CD4-positive, alpha-beta memory T cell (primary cell): ENCODE results near the gene ZNF101. TPM values are rescaled to one million over a fixed set of nuclear protein-coding genes. Genes with fewer than 3 reads are reported as not detected.

Experiments used
- CTCF ChIA-PET: fragments of 350-600 bp; sonication (Branson Sonifier 250); formaldehyde crosslinking; loops from one replicate; lab custom pipeline; 2021; ENCODE audit warnings: inconsistent platforms; ENCODE audit not compliant: partially characterized antibody; lab: Charles Lee
- POLR2A ChIA-PET: fragments of 350-600 bp; sonication (Branson Sonifier 250); formaldehyde crosslinking; loops from one replicate; lab custom pipeline; 2021; ENCODE audit not compliant: partially characterized antibody; lab: Charles Lee
- DNase-seq, 5 donors: peaks; one replicate each; pipeline versions ENCODE4 v3.0.0 to v3.0.0-alpha.2; 2020 to 2022; ENCODE audit warnings: mixed read lengths in 1 of 5
- H3K27ac ChIP-seq: one replicate; pipeline ENCODE4 v1.7.0; 2013; ENCODE audit warnings: low read depth, low read length
- H3K27me3 ChIP-seq: 2 replicates; pipeline ENCODE4 v1.7.0; 2013; ENCODE audit warnings: mild to moderate bottlenecking, low read length, moderate library complexity; ENCODE audit not compliant: insufficient read depth
- H3K36me3 ChIP-seq: 2 replicates; pipeline ENCODE4 v1.7.0; 2013; ENCODE audit warnings: mild to moderate bottlenecking, low read length, moderate library complexity; ENCODE audit not compliant: insufficient read depth
- H3K4me1 ChIP-seq: 2 replicates; pipeline ENCODE4 v1.7.0; 2013; ENCODE audit warnings: mild to moderate bottlenecking, low read length, moderate library complexity; ENCODE audit not compliant: insufficient read depth
- H3K4me3 ChIP-seq, 2 donors: one replicate each; pipeline ENCODE4 v1.7.0; 2013; ENCODE audit warnings: low read length in 2 of 2, mild to moderate bottlenecking in 1 of 2
- H3K9me3 ChIP-seq, 2 donors: one replicate each; pipeline ENCODE4 v1.7.0; 2013; ENCODE audit warnings: low read length in 2 of 2, control low read depth in 1 of 2; ENCODE audit not compliant: control insufficient read depth in 1 of 2
- H3K27ac Mint-ChIP-seq, 7 donors: one replicate each; pipeline ENCODE4 v1.8.0; 2020 to 2021; ENCODE audit warnings: mixed read lengths in 7 of 7, mild to moderate bottlenecking in 6 of 7, inconsistent platforms in 3 of 7, moderate library complexity in 3 of 7
- H3K27me3 Mint-ChIP-seq, 2 donors: one replicate each; pipeline ENCODE4 v1.8.0; 2020 to 2021; ENCODE audit warnings: mixed read lengths in 2 of 2
- H3K36me3 Mint-ChIP-seq, 2 donors: one replicate each; pipeline ENCODE4 v1.8.0; 2020 to 2021; ENCODE audit warnings: mixed read lengths in 2 of 2, inconsistent platforms in 1 of 2, mild to moderate bottlenecking in 1 of 2
- H3K4me1 Mint-ChIP-seq, 4 donors: one replicate each; pipeline ENCODE4 v1.8.0; 2020 to 2021; ENCODE audit warnings: mixed read lengths in 4 of 4, mild to moderate bottlenecking in 1 of 4
- H3K4me3 Mint-ChIP-seq, 8 donors: one replicate each; pipeline ENCODE4 v1.8.0; 2020 to 2021; ENCODE audit warnings: mixed read lengths in 8 of 8, mild to moderate bottlenecking in 7 of 8, moderate library complexity in 6 of 8, inconsistent platforms in 3 of 8
- H3K9me3 Mint-ChIP-seq, 8 donors: one replicate each; pipeline ENCODE4 v1.8.0; 2020 to 2021; ENCODE audit warnings: mixed read lengths in 8 of 8, mild to moderate bottlenecking in 5 of 8, inconsistent platforms in 3 of 8, moderate library complexity in 1 of 8
- intact Hi-C: fragments of 100-400 bp; cut with micrococcal nuclease; formaldehyde crosslinking; loops from one replicate; pipeline ENCODE4 v1.15.1; 2023
- polyA plus RNA-seq, 2 donors: library from polyadenylated mRNA; unstranded; fragments of 300-500 nt; fragmentation: Illumina TruSeq; gene quantifications; one replicate each; pipeline ENCODE4 v1.2.3, GENCODE V29; 2021
- total RNA-seq, 2 experiments: library from RNA; stranded (reverse); gene quantifications; one replicate each; pipeline ENCODE4 v1.2.3, GENCODE V29; 2021

Gene ZNF101
- total and polyA plus RNA-seq, 4 experiments from 2014 or later = 97.3 to 156 (median 133) TPM

- Mint-ChIP-seq H3K27ac (peak overlapping the region in 1 of 7 donors; percentile 76), H3K9me3 (no peaks in the 10 kb centered on the region), H3K36me3 (peaks cover 53 to 69% of the 10 kb centered on the region in 2 donors), H3K27me3 (no peaks in the 10 kb centered on the region), H3K4me3 (no peak overlapping the region), H3K4me1 (peaks cover 0 to 11% (median 4%) of the 10 kb centered on the region in 4 donors)
- H3K36me3 ChIP-seq = peaks cover 90% of the 10 kb centered on the region
- H3K4me1 ChIP-seq = no peaks in the 10 kb centered on the region
- ChIA-PET POLR2A (interaction anchor here (0.8 to 1.9 kb wide), 4 partner anchors 8 to 122 kb away, joined by 3 to 6 read pairs (median 5); partner anchors contain the start of gene ZNF101), CTCF (interaction anchor here (1.3 kb wide), 1 partner anchor 100 kb away, joined by 3 read pairs; no protein-coding TSS in a partner anchor)
- intact Hi-C loops = no loop called here
- no peaks in the 10 kb centered on the region for H3K9me3 ChIP-seq
- DNase-seq = peak in 1 of 5 donors; percentile 27
- H3K27me3 ChIP-seq = no peaks in the 10 kb centered on the region
- no peak overlapping the region for H3K27ac ChIP-seq
- H3K4me3 ChIP-seq = no peak overlapping the region
These were observed 15.0 kb upstream of the ZNF101 start for GRCh38 chr19:19653597-19654147.

DNA sequence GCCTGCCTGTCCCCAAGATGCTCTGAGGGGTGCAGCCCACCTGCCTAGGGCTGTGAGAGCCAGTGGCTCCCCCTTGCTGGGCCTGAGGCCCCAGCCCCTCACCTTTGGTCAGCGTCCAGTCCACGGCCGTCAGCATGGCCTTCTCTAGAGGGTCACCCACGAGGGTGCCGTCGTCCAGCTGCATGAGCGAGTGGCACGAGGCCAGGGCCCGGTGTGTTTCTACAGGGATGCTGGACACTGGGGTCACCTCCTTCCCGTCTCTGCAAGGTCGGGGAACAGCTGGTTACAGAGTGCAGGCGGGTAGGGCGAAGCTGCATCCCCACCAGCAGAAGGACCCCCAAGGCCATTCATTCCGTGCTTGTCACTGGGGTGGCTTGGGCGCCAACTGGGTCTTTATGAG, 14.2 kb upstream of the ZNF101 start:
- Mint-ChIP-seq H3K27me3 (no peaks in the 10 kb centered on the region), H3K36me3 (peaks cover 50 to 68% of the 10 kb centered on the region in 2 donors), H3K4me3 (no peak overlapping the region), H3K27ac (peak overlapping the region in 1 of 7 donors; percentile 53), H3K4me1 (peaks cover 0 to 11% (median 4%) of the 10 kb centered on the region in 4 donors), H3K9me3 (no peaks in the 10 kb centered on the region)
- H3K36me3 ChIP-seq = peaks cover 91% of the 10 kb centered on the region
- no peaks in the 10 kb centered on the region for H3K27me3 ChIP-seq
- no peaks in the 10 kb centered on the region for H3K9me3 ChIP-seq
- intact Hi-C loops = no loop called here
- H3K27ac ChIP-seq = no peak overlapping the region
- DNase-seq = no peak
- H3K4me3 ChIP-seq = no peak overlapping the region
- POLR2A ChIA-PET = interaction anchor here (0.8 kb wide), 3 partner anchors 14 to 122 kb away, joined by 3 read pairs; no protein-coding TSS in a partner anchor
- CTCF ChIA-PET = no interaction called here
- peaks cover under 1% of the 10 kb centered on the region for H3K4me1 ChIP-seq

DNA sequence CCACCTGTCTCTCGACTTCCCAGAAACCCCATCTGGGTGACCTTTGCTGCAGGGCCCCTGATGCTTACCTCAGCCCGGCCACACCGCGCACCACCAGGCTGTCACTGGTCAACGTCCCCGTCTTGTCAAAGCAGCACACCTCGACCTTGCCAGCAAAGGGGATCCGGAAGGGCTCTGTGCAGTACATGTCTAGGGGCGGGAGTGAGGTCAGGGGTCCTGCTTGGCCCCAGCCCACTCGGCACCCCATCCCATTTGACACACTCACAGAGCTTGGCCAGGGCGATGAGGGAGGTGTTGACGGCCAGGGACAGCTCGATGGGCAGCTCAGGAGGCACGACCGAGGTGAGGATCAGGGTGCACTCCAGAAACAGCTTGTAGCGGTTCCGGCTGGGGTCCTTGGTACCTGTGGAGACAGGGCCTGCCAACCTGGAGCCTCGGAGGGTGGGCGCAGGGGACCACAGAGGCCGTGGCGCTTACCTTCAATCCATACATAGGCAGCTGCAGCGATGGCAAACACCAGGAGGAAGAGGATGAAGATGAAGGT, 13.5 kb upstream of the ZNF101 start:
- Histone ChIP-seq H3K27ac (no peak overlapping the region), H3K4me3 (no peak overlapping the region), H3K36me3 (peaks cover 92% of the 10 kb centered on the region), H3K27me3 (no peaks in the 10 kb centered on the region), H3K9me3 (no peaks in the 10 kb centered on the region), H3K4me1 (peaks cover 7% of the 10 kb centered on the region)
- H3K4me3 Mint-ChIP-seq = no peak overlapping the region
- DNase-seq = peak in 1 of 5 donors; percentile 38
- no peaks in the 10 kb centered on the region for H3K9me3 Mint-ChIP-seq
- intact Hi-C loops = no loop called here
- ChIA-PET CTCF (no interaction called here), POLR2A (interaction anchor here (0.7 to 0.8 kb wide), 3 partner anchors 9 to 14 kb away, joined by 3 read pairs; partner anchors contain the start of gene ATP13A1)
- no peaks in the 10 kb centered on the region for H3K27me3 Mint-ChIP-seq
- peaks cover 50 to 73% of the 10 kb centered on the region in 2 donors for H3K36me3 Mint-ChIP-seq
- H3K4me1 Mint-ChIP-seq = peaks cover 0 to 14% (median 4%) of the 10 kb centered on the region in 4 donors
- H3K27ac Mint-ChIP-seq = peak overlapping the region in 2 of 7 donors; percentile 48 to 72

- DNase-seq = peak in 1 of 5 donors; percentile 26
These were observed 12.8 kb upstream of the ZNF101 start for GRCh38 chr19:19655641-19656343.

DNA sequence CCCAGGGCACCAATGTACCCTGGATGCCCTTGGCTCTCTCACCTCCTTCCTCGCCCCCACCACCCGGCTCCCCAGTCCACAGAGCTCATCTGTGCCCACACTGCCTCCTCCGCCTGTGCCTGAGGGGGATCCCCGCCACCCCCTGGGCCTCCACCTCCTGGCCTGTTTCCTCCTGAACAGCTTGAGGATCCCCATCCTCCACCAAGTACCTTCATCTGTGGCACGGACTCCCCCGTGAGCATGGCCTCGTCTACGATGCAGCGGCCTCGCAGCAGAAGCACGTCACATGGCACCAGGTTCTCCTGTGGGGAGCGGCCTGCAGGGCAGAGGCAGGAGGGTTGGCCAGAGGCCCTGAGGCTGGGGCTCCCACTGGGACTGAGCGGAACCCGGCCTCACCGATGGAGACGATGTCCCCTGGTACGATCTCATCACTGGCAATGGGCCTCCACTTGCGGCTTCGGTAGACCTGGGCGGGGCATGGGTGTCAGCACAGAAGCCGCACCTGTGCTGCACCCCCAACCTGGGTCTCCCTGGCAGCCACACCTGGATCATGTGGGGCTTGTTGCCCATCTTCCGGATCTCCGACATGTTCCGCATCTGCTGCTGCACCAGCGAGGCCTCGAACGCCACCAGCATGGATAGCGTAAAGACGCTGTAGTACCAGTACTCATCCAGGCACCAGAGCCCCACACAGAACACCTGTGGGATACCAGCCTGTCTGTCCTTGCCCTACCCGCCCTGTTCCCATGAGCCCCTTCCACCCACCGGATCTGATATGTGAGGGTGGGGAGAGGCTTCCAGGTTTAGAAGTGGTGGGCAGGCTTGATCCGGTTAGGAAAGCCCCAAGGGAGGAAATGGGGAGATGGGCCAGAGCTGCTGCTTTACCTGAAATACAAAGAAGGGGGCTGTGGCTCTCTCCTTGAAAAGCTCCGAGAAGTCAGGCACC, 11.9 kb upstream of the ZNF101 start:
- H3K9me3 Mint-ChIP-seq = no peaks in the 10 kb centered on the region
- H3K4me3 ChIP-seq = no peak overlapping the region
- H3K36me3 ChIP-seq = peaks cover 80% of the 10 kb centered on the region
- H3K4me1 ChIP-seq = peaks cover 18% of the 10 kb centered on the region
- H3K9me3 ChIP-seq = no peaks in the 10 kb centered on the region
- H3K4me3 Mint-ChIP-seq = no peak overlapping the region
- ChIA-PET POLR2A (interaction anchor here (1.0 to 1.6 kb wide), 2 partner anchors 11 to 76 kb away, joined by 3 to 4 read pairs; partner anchors contain the start of gene ZNF14), CTCF (interaction anchor here (1.4 kb wide), 1 partner anchor 103 kb away, joined by 5 read pairs; no protein-coding TSS in a partner anchor)
- H3K27ac Mint-ChIP-seq = peak overlapping the region in 2 of 7 donors; percentile 55 to 86
- peak in 1 of 5 donors; percentile 31 for DNase-seq
- intact Hi-C loops = no loop called here
- H3K4me1 Mint-ChIP-seq = peaks cover 9 to 25% (median 11%) of the 10 kb centered on the region in 4 donors
- H3K27me3 ChIP-seq = no peaks in the 10 kb centered on the region
- H3K36me3 Mint-ChIP-seq = peaks cover 52 to 66% of the 10 kb centered on the region in 2 donors
- no peaks in the 10 kb centered on the region for H3K27me3 Mint-ChIP-seq
- H3K27ac ChIP-seq = no peak overlapping the region

More at GRCh38 chr19:19655641-19656343, 12.8 kb upstream of the ZNF101 start:
- Histone ChIP-seq H3K27me3 (no peaks in the 10 kb centered on the region), H3K9me3 (no peaks in the 10 kb centered on the region), H3K27ac (no peak overlapping the region), H3K4me3 (no peak overlapping the region), H3K36me3 (peaks cover 87% of the 10 kb centered on the region), H3K4me1 (peaks cover 10% of the 10 kb centered on the region)
- Mint-ChIP-seq H3K9me3 (no peaks in the 10 kb centered on the region), H3K27me3 (no peaks in the 10 kb centered on the region), H3K4me1 (peaks cover 0 to 15% (median 4%) of the 10 kb centered on the region in 4 donors), H3K4me3 (no peak overlapping the region), H3K36me3 (peaks cover 48 to 66% of the 10 kb centered on the region in 2 donors), H3K27ac (peak overlapping the region in 1 of 7 donors; percentile 86)
- ChIA-PET CTCF (no interaction called here), POLR2A (interaction anchor here (0.7 to 1.6 kb wide), 2 partner anchors 8 to 12 kb away, joined by 3 to 4 read pairs; partner anchors contain the start of gene ATP13A1)
- intact Hi-C loops = no loop called here

GRCh38 chr19:19657397-19657783, 11.2 kb upstream of the ZNF101 start:
- H3K27ac ChIP-seq = no peak overlapping the region
- Mint-ChIP-seq H3K9me3 (no peaks in the 10 kb centered on the region), H3K27ac (peak overlapping the region in 2 of 7 donors; percentile 22 to 42), H3K36me3 (peaks cover 47 to 69% of the 10 kb centered on the region in 2 donors), H3K4me3 (no peak overlapping the region), H3K4me1 (peaks cover 15 to 31% (median 18%) of the 10 kb centered on the region in 4 donors), H3K27me3 (no peaks in the 10 kb centered on the region)
- H3K27me3 ChIP-seq = no peaks in the 10 kb centered on the region
- CTCF ChIA-PET = interaction anchor here (0.8 to 1.4 kb wide), 2 partner anchors 103 to 125 kb away, joined by 3 to 5 read pairs; no protein-coding TSS in a partner anchor
- POLR2A ChIA-PET = interaction anchor here (1.0 to 3.7 kb wide), 3 partner anchors 11 to 75 kb away, joined by 3 to 21 read pairs (median 4); partner anchors contain the start of genes ZNF101 and ZNF14
- DNase-seq = no peak
- H3K36me3 ChIP-seq = peaks cover 77% of the 10 kb centered on the region
- peaks cover 25% of the 10 kb centered on the region for H3K4me1 ChIP-seq
- intact Hi-C loops = no loop called here
- H3K9me3 ChIP-seq = no peaks in the 10 kb centered on the region
- no peak overlapping the region for H3K4me3 ChIP-seq
